Measurements from ENCODE around the gene ZNF57.
"Not testable (repeated sequence)": the region's sequence is repeated elsewhere in the genome, so short reads cannot be mapped to it uniquely, and the experiment has no call there.

Gene ZNF57

GRCh38 chr19:2885736-2886135, 15.0 kb upstream of the ZNF57 start:
- Histone ChIP-seq H3K36me3 (peaks cover 0 to 12% (median 5%) of the 10 kb centered on the region in 11 experiments; a peak in 9 of 22 replicates), H3K27ac (peak overlapping the region in 2 of 11 experiments; percentile 23 to 29; a peak in 2 of 22 replicates), H3K4me1 (peaks cover 19 to 40% (median 33%) of the 10 kb centered on the region in 10 experiments; a peak in 19 of 20 replicates), H3K9ac (no peak overlapping the region), H3K9me3 (replicated peaks in 1 of 11) (peaks cover 58 to 73% (median 72%) of the 10 kb centered on the region in 11 experiments), H3K4me3 (no peak overlapping the region), H3K27me3 (no peaks in the 10 kb centered on the region), H3K4me2 (no peak overlapping the region), H4K20me1 (no peaks in the 10 kb centered on the region)
- TF ChIP-seq Cebpa-rat (IDR thresholded peaks at IDR 0.05) = no peak

GRCh38 chr19:2887391-2887914, 13.3 kb upstream of the ZNF57 start:
- peak overlapping the region; percentile 64 to 92 (median 82) for H3K4me2 ChIP-seq
- H3K27ac ChIP-seq = peak overlapping the region; percentile 50 to 98 (median 95); a peak in 20 of 22 replicates
- peaks cover 19 to 46% (median 37%) of the 10 kb centered on the region in 10 experiments; a peak in 19 of 20 replicates for H3K4me1 ChIP-seq
- H3K9me3 ChIP-seq (replicated peaks in 1 of 11) = peaks cover 58 to 73% (median 72%) of the 10 kb centered on the region in 11 experiments
- H3K4me3 ChIP-seq = peak overlapping the region in 6 of 10 experiments; percentile 48 to 73 (median 62); a peak in 9 of 20 replicates
- TF ChIP-seq Cebpa-rat (IDR thresholded peaks at IDR 0.05) = no peak
- H3K9ac ChIP-seq = peak overlapping the region; percentile 52 to 86 (median 78); a peak in 19 of 22 replicates
- H4K20me1 ChIP-seq = no peaks in the 10 kb centered on the region
- H3K27me3 ChIP-seq = no peaks in the 10 kb centered on the region
- peaks cover 0 to 30% (median 15%) of the 10 kb centered on the region in 11 experiments; a peak in 14 of 22 replicates for H3K36me3 ChIP-seq

- peak overlapping the region; percentile 52 to 86 (median 78) for H3K9ac ChIP-seq
- peak overlapping the region; percentile 50 to 98 (median 95) for H3K27ac ChIP-seq
- H3K9me3 ChIP-seq (replicated peaks in 1 of 11) = peaks cover 56 to 73% (median 71%) of the 10 kb centered on the region in 11 experiments
- H3K36me3 ChIP-seq = peaks cover 0 to 41% (median 25%) of the 10 kb centered on the region in 11 experiments; a peak in 17 of 22 replicates
- H4K20me1 ChIP-seq = no peaks in the 10 kb centered on the region
- peak overlapping the region; percentile 48 to 73 (median 62) for H3K4me3 ChIP-seq
- no peak for TF ChIP-seq Cebpa-rat (IDR thresholded peaks at IDR 0.05)
- H3K27me3 ChIP-seq = no peaks in the 10 kb centered on the region
- peaks cover 19 to 46% (median 37%) of the 10 kb centered on the region in 10 experiments; a peak in 19 of 20 replicates for H3K4me1 ChIP-seq
- peak overlapping the region; percentile 64 to 92 (median 82) for H3K4me2 ChIP-seq
Measured at GRCh38 chr19:2888731-2889224, 11.9 kb upstream of the ZNF57 start.

DNA sequence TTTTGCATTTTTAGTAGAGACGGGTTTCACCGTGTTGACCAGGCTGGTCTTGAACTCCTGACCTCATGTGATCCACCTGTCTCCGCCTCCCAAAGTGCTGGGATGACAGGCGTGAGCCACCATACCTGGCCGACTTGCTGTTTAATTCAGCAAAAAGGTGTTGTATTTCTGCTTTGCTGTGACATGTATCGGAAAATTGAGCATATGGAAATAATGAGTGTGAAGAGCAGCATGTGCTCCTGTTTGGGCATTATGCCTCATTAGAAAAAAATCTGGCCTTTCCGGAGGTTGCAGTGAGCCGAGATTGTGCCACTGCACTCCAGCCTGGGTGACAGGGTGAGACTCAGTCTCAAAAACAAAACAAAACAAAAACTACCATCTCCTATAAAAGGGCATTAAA, 10.2 kb upstream of the ZNF57 start:
- Histone ChIP-seq H3K4me3 (peak overlapping the region in 8 of 10 experiments; percentile 42 to 73 (median 60); a peak in 12 of 20 replicates), H3K4me1 (peaks cover 19 to 46% (median 37%) of the 10 kb centered on the region in 10 experiments; a peak in 19 of 20 replicates), H3K9me3 (replicated peaks in 1 of 11) (peaks cover 59 to 73% (median 69%) of the 10 kb centered on the region in 11 experiments), H3K4me2 (peak overlapping the region; percentile 8 to 92 (median 42); a peak in 18 of 22 replicates), H3K36me3 (peaks cover 0 to 54% (median 35%) of the 10 kb centered on the region in 11 experiments; a peak in 17 of 22 replicates), H3K27ac (peak overlapping the region in 2 of 11 experiments; percentile 95 to 98; a peak in 4 of 22 replicates)
- not testable (repeated sequence) for H3K9ac ChIP-seq, H4K20me1 ChIP-seq, H3K27me3 ChIP-seq

DNA sequence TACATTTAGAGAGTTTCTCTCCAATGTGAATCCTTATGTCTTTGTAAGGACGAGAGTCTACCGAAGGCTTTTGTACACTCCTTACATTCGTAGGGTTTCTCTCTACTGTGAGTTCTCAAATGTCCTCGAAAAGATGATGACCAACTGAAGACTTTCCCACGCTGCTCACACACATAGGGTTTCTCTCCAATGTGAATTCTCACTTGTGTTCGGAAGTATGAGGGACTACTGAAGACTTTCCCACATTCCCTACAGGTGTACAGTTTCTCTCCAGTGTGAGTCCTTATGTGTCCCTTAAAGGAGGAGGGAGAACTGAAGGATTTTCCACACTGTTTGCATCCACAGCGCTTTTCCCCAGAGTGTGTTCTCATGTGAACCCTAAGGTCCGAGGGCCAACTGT, 4.0 kb upstream of the ZNF57 start:
- no peak overlapping the region for H3K4me2 ChIP-seq
- no peak overlapping the region for H3K9ac ChIP-seq
- no peaks in the 10 kb centered on the region for H3K27me3 ChIP-seq
- no peak overlapping the region for H3K27ac ChIP-seq
- no peak for TF ChIP-seq Cebpa-rat (IDR thresholded peaks at IDR 0.05)
- H4K20me1 ChIP-seq = peaks cover 0 to 2% (median 0%) of the 10 kb centered on the region in 11 experiments; a peak in 5 of 22 replicates
- peaks cover 66 to 83% (median 77%) of the 10 kb centered on the region in 11 experiments for H3K9me3 ChIP-seq (replicated peaks in 1 of 11)
- H3K4me3 ChIP-seq = peak overlapping the region in 2 of 10 experiments; percentile 4 to 21; a peak in 2 of 20 replicates
- peaks cover 0 to 59% (median 35%) of the 10 kb centered on the region in 11 experiments; a peak in 18 of 22 replicates for H3K36me3 ChIP-seq
- peaks cover 2 to 4% (median 4%) of the 10 kb centered on the region in 10 experiments; a peak in 17 of 20 replicates for H3K4me1 ChIP-seq

DNA sequence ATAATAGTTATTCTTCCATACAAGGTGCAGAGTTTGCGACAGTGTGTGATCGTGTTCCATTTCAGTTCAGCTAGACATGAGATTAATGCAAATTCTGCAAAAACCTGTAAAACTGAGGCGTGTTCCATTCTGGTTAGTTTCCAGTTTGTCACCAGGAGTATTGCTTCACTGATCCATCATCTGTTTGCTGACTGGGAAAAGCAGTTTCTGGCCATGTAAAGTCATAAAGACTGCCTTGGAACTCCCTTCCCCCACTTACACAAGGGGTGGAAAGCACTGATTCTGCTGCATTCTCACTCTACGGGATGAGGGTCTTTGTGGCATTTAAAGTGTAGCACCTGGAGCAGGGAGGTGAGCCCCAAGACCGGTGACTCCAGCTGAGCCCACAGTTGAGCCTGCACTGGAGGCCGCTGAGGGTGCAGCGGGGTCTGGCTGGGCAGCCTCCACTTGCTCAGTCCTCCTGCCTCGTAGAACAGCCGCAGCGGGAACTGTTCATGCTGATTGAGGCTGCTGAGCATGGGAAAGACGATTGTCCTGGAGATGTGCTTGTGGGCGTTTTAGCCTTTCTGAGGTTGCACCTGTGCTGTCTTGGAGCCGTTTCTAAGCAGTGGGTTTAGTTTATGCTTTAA, 2.0 kb downstream of the ZNF57 start:
- H4K20me1 ChIP-seq = peaks cover 0 to 31% (median 24%) of the 10 kb centered on the region in 11 experiments; a peak in 13 of 22 replicates
- H3K9me3 ChIP-seq (replicated peaks in 1 of 11) = peaks cover 26 to 46% (median 36%) of the 10 kb centered on the region in 11 experiments
- no peak for TF ChIP-seq Cebpa-rat (IDR thresholded peaks at IDR 0.05)
- peak overlapping the region in 6 of 10 experiments; percentile 5 to 90 (median 56); a peak in 4 of 20 replicates for H3K4me3 ChIP-seq
- H3K27me3 ChIP-seq = no peaks in the 10 kb centered on the region
- H3K9ac ChIP-seq = peak overlapping the region in 8 of 11 experiments; percentile 13 to 90 (median 84); a peak in 13 of 22 replicates
- peaks cover 27 to 59% (median 52%) of the 10 kb centered on the region in 10 experiments for H3K4me1 ChIP-seq
- H3K27ac ChIP-seq = peak overlapping the region in 2 of 11 experiments; percentile 30 to 36; a peak in 3 of 22 replicates
- H3K4me2 ChIP-seq = peak overlapping the region; percentile 76 to 94 (median 86)
- peaks cover 0 to 24% (median 18%) of the 10 kb centered on the region in 11 experiments; a peak in 19 of 22 replicates for H3K36me3 ChIP-seq

DNA sequence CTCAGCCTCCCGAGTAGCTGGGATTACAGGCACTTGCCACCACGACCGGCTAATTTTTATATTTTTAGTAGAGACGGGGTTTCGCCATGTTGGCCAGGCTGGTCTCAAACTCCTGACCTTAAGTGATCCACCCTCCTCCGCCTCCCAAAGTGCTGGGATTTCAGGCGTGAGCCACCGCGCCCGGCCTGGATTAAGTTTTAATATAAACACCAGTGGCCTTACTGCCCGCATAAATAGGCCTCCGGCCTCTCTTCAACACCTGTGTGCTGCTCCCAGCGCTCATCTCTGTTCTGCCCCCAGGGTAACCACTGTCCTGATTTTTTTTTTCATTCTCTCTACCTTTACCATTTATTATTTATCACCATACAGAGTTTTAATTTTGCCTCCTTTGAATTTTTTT, 2.6 kb downstream of the ZNF57 start:
- Histone ChIP-seq H3K4me3 (peak overlapping the region in 3 of 10 experiments; percentile 12 to 86 (median 83); a peak in 1 of 20 replicates), H3K36me3 (peaks cover 3 to 27% (median 18%) of the 10 kb centered on the region in 11 experiments; a peak in 19 of 22 replicates), H4K20me1 (peaks cover 0 to 31% (median 24%) of the 10 kb centered on the region in 11 experiments; a peak in 13 of 22 replicates), H3K27ac (peak overlapping the region in 2 of 11 experiments; percentile 30 to 36; a peak in 2 of 22 replicates), H3K9me3 (replicated peaks in 1 of 11) (peaks cover 25 to 46% (median 36%) of the 10 kb centered on the region in 11 experiments), H3K4me1 (peaks cover 27 to 59% (median 52%) of the 10 kb centered on the region in 10 experiments), H3K4me2 (peak overlapping the region; percentile 76 to 94 (median 86); a peak in 21 of 22 replicates), H3K9ac (peak overlapping the region in 4 of 11 experiments; percentile 85 to 90 (median 88); a peak in 3 of 22 replicates)
- H3K27me3 ChIP-seq = not testable (repeated sequence)

DNA sequence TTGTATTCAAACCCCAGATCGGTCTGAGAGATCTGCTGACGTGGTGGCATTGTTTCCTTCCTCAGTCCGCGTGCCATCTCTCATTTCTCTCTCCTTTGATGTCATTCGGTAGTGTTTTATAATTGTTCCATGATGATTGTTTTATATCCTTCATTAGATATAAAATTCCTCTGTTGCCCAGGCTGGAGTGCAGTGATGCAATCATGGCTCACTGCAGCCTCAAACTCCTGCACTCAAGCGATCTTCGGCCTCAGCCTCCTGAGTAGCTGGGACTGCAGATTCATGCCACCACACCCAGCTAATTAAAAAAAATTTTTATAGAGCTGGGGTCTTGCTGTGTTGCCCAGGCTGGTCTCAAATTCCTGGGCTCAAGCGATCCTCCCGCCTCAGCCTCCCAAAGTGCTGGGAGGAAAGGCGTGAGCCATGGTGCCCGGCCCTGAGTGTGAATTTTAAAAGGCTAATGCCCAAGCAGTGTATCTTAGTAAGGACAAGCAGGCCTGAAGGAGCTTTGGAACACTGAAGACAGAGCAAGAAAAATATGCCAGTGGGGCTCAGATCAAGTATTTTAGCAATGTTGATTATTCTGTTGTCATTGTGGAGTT, 5.3 kb downstream of the ZNF57 start:
- Histone ChIP-seq H3K9me3 (replicated peaks in 1 of 11) (peaks cover 45 to 55% (median 52%) of the 10 kb centered on the region in 11 experiments), H3K27me3 (no peaks in the 10 kb centered on the region), H3K36me3 (peaks cover 15 to 50% (median 37%) of the 10 kb centered on the region in 11 experiments), H3K4me3 (no peak overlapping the region), H3K27ac (peak overlapping the region in 1 of 11 experiments; percentile 36; a peak in 1 of 22 replicates), H3K4me1 (peaks cover 27 to 59% (median 52%) of the 10 kb centered on the region in 10 experiments), H4K20me1 (peaks cover 0 to 31% (median 24%) of the 10 kb centered on the region in 11 experiments; a peak in 13 of 22 replicates), H3K9ac (no peak overlapping the region), H3K4me2 (peak overlapping the region in 7 of 11 experiments; percentile 9 to 37 (median 22); a peak in 10 of 22 replicates)
- no peak for TF ChIP-seq Cebpa-rat (IDR thresholded peaks at IDR 0.05)

Measured in BLaER1 treated with 17β-estradiol and CSF1 and Interleukin-3, amounts not matched to agents 10 nM and 100 nM (cell line).